ENCODE results near the gene RXRA. TPM values are rescaled to one million over a fixed set of nuclear protein-coding genes. Genes with fewer than 3 reads are reported as not detected.
A peak's percentile ranks its signal among the peaks of the same experiment; 100 is the strongest.

Gene RXRA
- total RNA-seq, 1 experiment from 2014 or later = 31.6 TPM

DNA sequence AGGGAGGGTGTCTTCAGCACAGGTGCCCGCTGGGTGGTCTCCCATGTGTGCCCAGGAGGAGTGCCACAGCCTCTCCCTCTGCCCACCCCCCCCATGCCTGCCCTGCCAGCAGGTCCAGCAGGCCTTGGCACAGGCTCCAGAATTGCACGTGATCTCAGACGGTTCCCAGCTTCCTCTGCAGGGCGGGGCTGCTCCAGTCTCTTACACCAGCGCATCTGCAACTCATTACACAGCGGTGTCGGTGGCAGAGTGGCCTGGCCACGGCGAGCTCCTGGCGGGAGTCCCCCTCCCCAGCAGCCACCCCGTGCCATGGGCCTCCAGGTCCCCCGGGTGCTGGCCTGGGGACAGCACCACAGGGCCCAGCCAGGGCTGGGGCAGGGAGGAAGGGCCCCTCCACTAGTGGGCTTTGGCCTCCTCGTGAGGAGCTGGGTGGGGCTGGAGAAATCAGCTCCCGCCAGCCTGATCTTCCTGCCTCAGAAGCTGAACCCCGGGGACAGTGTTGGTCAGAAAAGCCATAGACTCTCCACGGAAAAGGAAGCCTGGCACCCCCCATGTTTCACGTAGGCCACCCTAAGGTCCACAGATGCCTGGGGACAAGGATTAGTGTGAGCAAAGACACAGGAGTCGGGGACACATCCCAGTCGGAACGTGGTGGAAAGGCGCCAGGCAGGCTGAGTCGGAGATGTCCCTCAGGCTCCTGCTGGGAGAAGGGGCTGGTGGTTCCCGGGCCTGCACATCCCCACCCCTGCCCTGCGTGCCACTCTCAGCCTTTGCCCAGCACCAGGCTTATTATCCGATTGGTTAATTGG lies 40.2 kb downstream of the RXRA start:
- ChIA-PET POLR2A (interaction anchor here (0.7 kb wide), 1 partner anchor 12 kb away, joined by 3 read pairs; no protein-coding TSS in a partner anchor), CTCF (no interaction called here)
- ATAC-seq (peak; percentile 73), DNase-seq (ENCODE audit: low read depth, low spot score) (no peak)
- no peaks in the 10 kb centered on the region for H3K9me3 ChIP-seq (ENCODE audit: control insufficient read depth, insufficient read depth, low read depth, low read length)
- no peaks in the 10 kb centered on the region for H3K36me3 ChIP-seq (ENCODE audit: control insufficient read depth, insufficient read depth, low read length)
- H3K27ac ChIP-seq (ENCODE audit: low read length) = peak overlapping the region; percentile 29; the same call in 1 of the 2 replicates
- H3K4me3 ChIP-seq (ENCODE audit: low read depth in 2 of 2, low read length in 2 of 2) = no peak overlapping the region
- no TSS peak for BruUV-seq (replicated peaks)
- in situ Hi-C loops (cut with HindIII; ENCODE audit: low pct_unique_long_range_greater_than_20kb, low sequenced_read_pairs) (no loop called here), intact Hi-C loops (cut with micrococcal nuclease; ENCODE audit: unreplicated experiment) (no loop called here)
- no peaks in the 10 kb centered on the region for H3K27me3 ChIP-seq (ENCODE audit: control insufficient read depth, insufficient read depth, low read length)
- TF ChIP-seq, protein P1, sequence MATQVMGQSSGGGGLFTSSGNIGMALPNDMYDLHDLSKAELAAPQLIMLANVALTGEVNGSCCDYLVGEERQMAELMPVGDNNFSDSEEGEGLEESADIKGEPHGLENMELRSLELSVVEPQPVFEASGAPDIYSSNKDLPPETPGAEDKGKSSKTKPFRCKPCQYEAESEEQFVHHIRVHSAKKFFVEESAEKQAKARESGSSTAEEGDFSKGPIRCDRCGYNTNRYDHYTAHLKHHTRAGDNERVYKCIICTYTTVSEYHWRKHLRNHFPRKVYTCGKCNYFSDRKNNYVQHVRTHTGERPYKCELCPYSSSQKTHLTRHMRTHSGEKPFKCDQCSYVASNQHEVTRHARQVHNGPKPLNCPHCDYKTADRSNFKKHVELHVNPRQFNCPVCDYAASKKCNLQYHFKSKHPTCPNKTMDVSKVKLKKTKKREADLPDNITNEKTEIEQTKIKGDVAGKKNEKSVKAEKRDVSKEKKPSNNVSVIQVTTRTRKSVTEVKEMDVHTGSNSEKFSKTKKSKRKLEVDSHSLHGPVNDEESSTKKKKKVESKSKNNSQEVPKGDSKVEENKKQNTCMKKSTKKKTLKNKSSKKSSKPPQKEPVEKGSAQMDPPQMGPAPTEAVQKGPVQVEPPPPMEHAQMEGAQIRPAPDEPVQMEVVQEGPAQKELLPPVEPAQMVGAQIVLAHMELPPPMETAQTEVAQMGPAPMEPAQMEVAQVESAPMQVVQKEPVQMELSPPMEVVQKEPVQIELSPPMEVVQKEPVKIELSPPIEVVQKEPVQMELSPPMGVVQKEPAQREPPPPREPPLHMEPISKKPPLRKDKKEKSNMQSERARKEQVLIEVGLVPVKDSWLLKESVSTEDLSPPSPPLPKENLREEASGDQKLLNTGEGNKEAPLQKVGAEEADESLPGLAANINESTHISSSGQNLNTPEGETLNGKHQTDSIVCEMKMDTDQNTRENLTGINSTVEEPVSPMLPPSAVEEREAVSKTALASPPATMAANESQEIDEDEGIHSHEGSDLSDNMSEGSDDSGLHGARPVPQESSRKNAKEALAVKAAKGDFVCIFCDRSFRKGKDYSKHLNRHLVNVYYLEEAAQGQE (IDR thresholded peaks at IDR 0.05; ENCODE audit: insufficient read depth in 1 of 2, low read depth in 2 of 2, low read length in 1 of 2) = no peak
- no peak for TF ChIP-seq POLR2AphosphoS5 (IDR thresholded peaks at IDR 0.05; ENCODE audit: low read depth, low read length)
- no peak for TF ChIP-seq SIN3A (IDR thresholded peaks at IDR 0.05; ENCODE audit: borderline replicate concordance, insufficient read depth, low read depth, low read length)
- TF ChIP-seq TCF7L2 (IDR thresholded peaks at IDR 0.05; ENCODE audit: low read depth, low read length) = no peak
- TF ChIP-seq, protein P2, sequence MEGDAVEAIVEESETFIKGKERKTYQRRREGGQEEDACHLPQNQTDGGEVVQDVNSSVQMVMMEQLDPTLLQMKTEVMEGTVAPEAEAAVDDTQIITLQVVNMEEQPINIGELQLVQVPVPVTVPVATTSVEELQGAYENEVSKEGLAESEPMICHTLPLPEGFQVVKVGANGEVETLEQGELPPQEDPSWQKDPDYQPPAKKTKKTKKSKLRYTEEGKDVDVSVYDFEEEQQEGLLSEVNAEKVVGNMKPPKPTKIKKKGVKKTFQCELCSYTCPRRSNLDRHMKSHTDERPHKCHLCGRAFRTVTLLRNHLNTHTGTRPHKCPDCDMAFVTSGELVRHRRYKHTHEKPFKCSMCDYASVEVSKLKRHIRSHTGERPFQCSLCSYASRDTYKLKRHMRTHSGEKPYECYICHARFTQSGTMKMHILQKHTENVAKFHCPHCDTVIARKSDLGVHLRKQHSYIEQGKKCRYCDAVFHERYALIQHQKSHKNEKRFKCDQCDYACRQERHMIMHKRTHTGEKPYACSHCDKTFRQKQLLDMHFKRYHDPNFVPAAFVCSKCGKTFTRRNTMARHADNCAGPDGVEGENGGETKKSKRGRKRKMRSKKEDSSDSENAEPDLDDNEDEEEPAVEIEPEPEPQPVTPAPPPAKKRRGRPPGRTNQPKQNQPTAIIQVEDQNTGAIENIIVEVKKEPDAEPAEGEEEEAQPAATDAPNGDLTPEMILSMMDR (IDR thresholded peaks at IDR 0.05) = no peak
- H3K4me1 ChIP-seq (ENCODE audit: control insufficient read depth, insufficient read depth, low read length) = peaks cover 12% of the 10 kb centered on the region

DNA sequence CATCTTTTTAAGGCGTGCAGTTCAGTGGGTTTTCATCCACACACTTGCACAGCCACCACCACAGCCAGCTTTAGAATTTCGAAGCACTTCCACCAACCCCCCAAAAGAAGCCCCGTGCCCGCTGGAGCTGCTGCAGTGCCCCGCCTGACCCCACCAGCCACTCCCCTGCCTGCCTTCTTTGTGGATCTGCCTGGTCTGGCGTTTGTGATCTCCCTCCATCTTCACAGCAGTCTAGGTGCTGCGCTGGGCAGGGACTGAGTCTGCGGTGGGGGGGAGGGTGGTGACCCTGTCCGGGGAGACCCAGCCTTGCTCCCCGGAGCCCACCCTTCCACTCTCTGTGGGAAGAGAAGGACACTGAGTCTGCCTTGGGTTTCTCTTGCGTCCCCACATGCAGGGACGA lies 40.8 kb downstream of the RXRA start:
- H3K27ac ChIP-seq (ENCODE audit: low read length) = no peak overlapping the region; the same call in 1 of the 2 replicates
- DNase-seq (ENCODE audit: low read depth, low spot score) (no peak), ATAC-seq (no peak)
- no peak for TF ChIP-seq TCF7L2 (IDR thresholded peaks at IDR 0.05; ENCODE audit: low read depth, low read length)
- no peak for TF ChIP-seq SIN3A (IDR thresholded peaks at IDR 0.05; ENCODE audit: borderline replicate concordance, insufficient read depth, low read depth, low read length)
- TF ChIP-seq, protein P2 (IDR thresholded peaks at IDR 0.05) = no peak
- TF ChIP-seq, protein P1 (IDR thresholded peaks at IDR 0.05; ENCODE audit: insufficient read depth in 1 of 2, low read depth in 2 of 2, low read length in 1 of 2) = no peak
- no peak for TF ChIP-seq POLR2AphosphoS5 (IDR thresholded peaks at IDR 0.05; ENCODE audit: low read depth, low read length)
- in situ Hi-C loops (cut with HindIII; ENCODE audit: low pct_unique_long_range_greater_than_20kb, low sequenced_read_pairs) (no loop called here), intact Hi-C loops (cut with micrococcal nuclease; ENCODE audit: unreplicated experiment) (no loop called here)
- no peaks in the 10 kb centered on the region for H3K27me3 ChIP-seq (ENCODE audit: control insufficient read depth, insufficient read depth, low read length)
- ChIA-PET CTCF (no interaction called here), POLR2A (no interaction called here)
- BruUV-seq (replicated peaks) = no TSS peak
- H3K36me3 ChIP-seq (ENCODE audit: control insufficient read depth, insufficient read depth, low read length) = no peaks in the 10 kb centered on the region
- H3K4me3 ChIP-seq (ENCODE audit: low read depth in 2 of 2, low read length in 2 of 2) = no peak overlapping the region
- no peaks in the 10 kb centered on the region for H3K9me3 ChIP-seq (ENCODE audit: control insufficient read depth, insufficient read depth, low read depth, low read length)
- peaks cover 12% of the 10 kb centered on the region for H3K4me1 ChIP-seq (ENCODE audit: control insufficient read depth, insufficient read depth, low read length)

All from Panc1 (cell line).